Liver (tissue), 3 donors: ENCODE measurements around the gene KLRC2.

Experiments
- ATF3 ChIP-seq: IDR thresholded peaks from 2 replicates; pipeline ENCODE4 v1.6.1; 2016; ENCODE audit warnings: antibody characterized with exemption
- CTCF ChIP-seq: fragments of 150-350 bp; IDR thresholded peaks from 2 replicates; pipeline ENCODE4 v1.5.1; 2017; ENCODE audit warnings: improper control_type of control experiment, low read depth, low read length; ENCODE audit not compliant: missing input control
- JUND ChIP-seq, 2 donors: IDR thresholded peaks; 2 replicates each; pipeline ENCODE4 v1.6.1; 2016; ENCODE audit warnings: antibody characterized with exemption in 2 of 2
- NR2F2 ChIP-seq: IDR thresholded peaks from 2 replicates; pipeline ENCODE4 v1.6.1; 2016; ENCODE audit warnings: antibody characterized with exemption
- REST ChIP-seq: IDR thresholded peaks from 2 replicates; pipeline ENCODE4 v1.6.1; 2016; ENCODE audit warnings: antibody characterized with exemption, mild to moderate bottlenecking
- TAF1 ChIP-seq: conservative IDR thresholded peaks from 2 replicates; pipeline ENCODE4 v1.6.1; 2016; ENCODE audit warnings: antibody characterized with exemption, mild to moderate bottlenecking
- YY1 ChIP-seq: IDR thresholded peaks from 2 replicates; pipeline ENCODE4 v1.6.1; 2016; ENCODE audit warnings: antibody characterized with exemption, mild to moderate bottlenecking
- donor health status: healthy.
- donor health status: healthy.

- peak; percentile 22 for TF ChIP-seq YY1
- no peak for TF ChIP-seq NR2F2
- TF ChIP-seq CTCF = no peak
- peak; percentile 14 for TF ChIP-seq REST
- no peak for TF ChIP-seq TAF1
- no peak for TF ChIP-seq JUND (IDR thresholded peaks at IDR 0.05)
- TF ChIP-seq ATF3 = no peak
Observed at GRCh38 chr12:10395390-10395998, 40.3 kb downstream of the KLRC2 start.
